H9 (cell line): ENCODE data around the gene PKP1. TPM values are rescaled to one million over a fixed set of nuclear protein-coding genes. Genes with fewer than 3 reads are reported as not detected.

ENCODE experiments used
- DNase-seq: peaks from one replicate; pipeline ENCODE4 v3.0.0-alpha.2; 2017
- H2AFZ ChIP-seq: one replicate; pipeline ENCODE4 v1.6.1; 2013; ENCODE audit warnings: mild to moderate bottlenecking, low read length, control low read depth, moderate library complexity
- H2AK5ac ChIP-seq: 2 replicates; pipeline ENCODE4 v1.6.1; 2013; ENCODE audit warnings: low read length, control low read depth, mixed read lengths; ENCODE audit not compliant: insufficient read length
- H2BK120ac ChIP-seq: one replicate; pipeline ENCODE4 v1.6.1; 2013; ENCODE audit warnings: low read depth, mild to moderate bottlenecking, low read length, control low read depth, inconsistent platforms; ENCODE audit not compliant: poor library complexity, severe bottlenecking
- H2BK12ac ChIP-seq: 2 replicates; pipeline ENCODE4 v1.6.1; 2013; ENCODE audit warnings: low read length, control low read depth, mixed read lengths, low read depth; ENCODE audit not compliant: insufficient read length
- H2BK15ac ChIP-seq: 2 replicates; pipeline ENCODE4 v1.6.1; 2013; ENCODE audit warnings: low read depth, low read length, control low read depth
- H2BK20ac ChIP-seq: one replicate; pipeline ENCODE4 v1.6.1; 2013; ENCODE audit warnings: low read depth, mild to moderate bottlenecking, low read length, control low read depth, inconsistent platforms; ENCODE audit not compliant: poor library complexity, severe bottlenecking
- H2BK5ac ChIP-seq: 2 replicates; pipeline ENCODE4 v1.6.1; 2013; ENCODE audit warnings: low read length, control low read depth, mixed read lengths; ENCODE audit not compliant: insufficient read length
- H3K14ac ChIP-seq: 2 replicates; pipeline ENCODE4 v1.6.1; 2013; ENCODE audit warnings: low read length, control low read depth; ENCODE audit not compliant: insufficient read depth
- H3K18ac ChIP-seq: 2 replicates; pipeline ENCODE4 v1.6.1; 2013; ENCODE audit warnings: low read depth, mild to moderate bottlenecking, mixed read lengths, low read length, control low read depth; ENCODE audit not compliant: insufficient read length
- H3K23ac ChIP-seq: 2 replicates; pipeline ENCODE4 v1.6.1; 2013; ENCODE audit warnings: low read length, control low read depth, mixed read lengths, low read depth; ENCODE audit not compliant: insufficient read length
- H3K23me2 ChIP-seq: 2 replicates; pipeline ENCODE4 v1.6.1; 2013; ENCODE audit warnings: low read depth, mild to moderate bottlenecking, mixed read lengths, low read length, control low read depth; ENCODE audit not compliant: insufficient read length, poor library complexity, severe bottlenecking
- H3K27ac ChIP-seq: 2 replicates; pipeline ENCODE4 v1.5.1; 2013; ENCODE audit warnings: low read length, control low read depth, mixed read lengths, low read depth; ENCODE audit not compliant: insufficient read length
- H3K27me3 ChIP-seq: 2 replicates; pipeline ENCODE4 v1.6.1; 2013; ENCODE audit warnings: low read length, control low read depth, inconsistent platforms; ENCODE audit not compliant: insufficient read depth
- H3K4ac ChIP-seq: 2 replicates; pipeline ENCODE4 v1.6.1; 2013; ENCODE audit warnings: low read depth, mild to moderate bottlenecking, control low read depth, inconsistent platforms, low read length, moderate library complexity
- H3K4me1 ChIP-seq: 2 replicates; pipeline ENCODE4 v1.6.1; 2013; ENCODE audit warnings: low read length, control low read depth, inconsistent platforms; ENCODE audit not compliant: insufficient read depth
- H3K4me2 ChIP-seq: 2 replicates; pipeline ENCODE4 v1.6.1; 2013; ENCODE audit warnings: low read length, control low read depth, mixed read lengths; ENCODE audit not compliant: insufficient read length, insufficient read depth
- H3K56ac ChIP-seq: 2 replicates; pipeline ENCODE4 v1.6.1; 2013; ENCODE audit warnings: low read depth, mild to moderate bottlenecking, mixed read lengths, low read length, control low read depth; ENCODE audit not compliant: insufficient read length
- H3K79me1 ChIP-seq: 2 replicates; pipeline ENCODE4 v1.6.1; 2013; ENCODE audit warnings: low read depth, mild to moderate bottlenecking, moderate library complexity, low read length, control low read depth, inconsistent platforms; ENCODE audit not compliant: insufficient read depth, poor library complexity, severe bottlenecking
- H3K79me2 ChIP-seq: 2 replicates; pipeline ENCODE4 v1.6.1; 2013; ENCODE audit warnings: low read length, control low read depth, inconsistent platforms; ENCODE audit not compliant: insufficient read depth
- H3K9ac ChIP-seq: 2 replicates; pipeline ENCODE4 v1.6.1; 2013; ENCODE audit warnings: low read length, control low read depth, mixed read lengths; ENCODE audit not compliant: insufficient read length; ENCODE audit errors: extremely low read depth
- H3K9me3 ChIP-seq: one replicate; pipeline ENCODE4 v1.6.1; 2013; ENCODE audit warnings: low read depth, low read length, inconsistent platforms; ENCODE audit not compliant: control insufficient read depth
- H3T11ph ChIP-seq: one replicate; pipeline ENCODE4 v1.6.1; 2013; ENCODE audit warnings: mild to moderate bottlenecking, low read length, control low read depth, inconsistent platforms
- H4K20me1 ChIP-seq: one replicate; pipeline ENCODE4 v1.6.1; 2013; ENCODE audit not compliant: control insufficient read depth, insufficient read length, insufficient read depth
- H4K5ac ChIP-seq: 2 replicates; pipeline ENCODE4 v1.6.1; 2013; ENCODE audit warnings: low read depth, mild to moderate bottlenecking, mixed read lengths, low read length, control low read depth; ENCODE audit not compliant: insufficient read length
- H4K8ac ChIP-seq: replicated peaks from 2 replicates; pipeline ENCODE4 v1.6.1; 2013; ENCODE audit warnings: low read length, control low read depth, mixed read lengths, low read depth; ENCODE audit not compliant: insufficient read length
- H4K91ac ChIP-seq: 2 replicates; pipeline ENCODE4 v1.6.1; 2013; ENCODE audit warnings: low read depth, mild to moderate bottlenecking, moderate library complexity, mixed read lengths, low read length, control low read depth; ENCODE audit not compliant: insufficient read length
- H3K27ac Mint-ChIP-seq, 3 experiments: 2 replicates in 2 of 3; 3 replicates in 1 of 3; pipeline ENCODE4 v1.8.0; 2020 to 2021; ENCODE audit warnings: mixed read lengths in 3 of 3, mild to moderate bottlenecking in 1 of 3, moderate library complexity in 1 of 3
- H3K27me3 Mint-ChIP-seq: 2 replicates; pipeline ENCODE4 v1.8.0; 2021; ENCODE audit warnings: low read depth, mild to moderate bottlenecking, moderate library complexity, mixed read lengths
- H3K36me3 Mint-ChIP-seq, 3 experiments: 2 replicates in 2 of 3; 3 replicates in 1 of 3; pipeline ENCODE4 v1.8.0; 2020 to 2021; ENCODE audit warnings: low read depth in 3 of 3, mixed read lengths in 3 of 3; ENCODE audit not compliant: insufficient read depth in 1 of 3
- H3K4me1 Mint-ChIP-seq, 2 experiments: 2 replicates each; pipeline ENCODE4 v1.8.0; 2020; ENCODE audit warnings: mixed read lengths in 2 of 2
- H3K4me3 Mint-ChIP-seq, 2 experiments: 2 replicates in 1 of 2; 3 replicates in 1 of 2; pipeline ENCODE4 v1.8.0; 2020 to 2021; ENCODE audit warnings: mild to moderate bottlenecking in 2 of 2, mixed read lengths in 2 of 2, moderate library complexity in 1 of 2
- H3K9me3 Mint-ChIP-seq, 2 experiments: 2 replicates in 1 of 2; 3 replicates in 1 of 2; pipeline ENCODE4 v1.8.0; 2020; ENCODE audit warnings: mild to moderate bottlenecking in 2 of 2, mixed read lengths in 2 of 2, moderate library complexity in 1 of 2
- WGBS: extraction: QIAGEN DNeasy Blood & Tissue Kit; methylation state at CpG from one replicate; pipeline ENCODE4 v1.1.7; 2013; ENCODE audit warnings: missing lambda C conversion rate, low lambda C conversion rate, mixed read lengths; ENCODE audit not compliant: insufficient read length; ENCODE audit errors: extremely low coverage; 5-methylcytosine and 5-hydroxymethylcytosine counted together
- total RNA-seq: library from RNA; stranded (reverse); gene quantifications from 2 replicates; pipeline ENCODE4 v1.2.1, GENCODE V29; 2021
- TF ChIP-seq, protein P1 (sequence below): fragments of 200-600 bp; sonication (generic); conservative IDR thresholded peaks from 3 replicates; pipeline ENCODE4 v1.8.0; 2021; ENCODE audit warnings: antibody characterized with exemption, mild to moderate bottlenecking

PKP1 gene
- total RNA-seq, 1 experiment from 2014 or later = 0.09 TPM

DNA sequence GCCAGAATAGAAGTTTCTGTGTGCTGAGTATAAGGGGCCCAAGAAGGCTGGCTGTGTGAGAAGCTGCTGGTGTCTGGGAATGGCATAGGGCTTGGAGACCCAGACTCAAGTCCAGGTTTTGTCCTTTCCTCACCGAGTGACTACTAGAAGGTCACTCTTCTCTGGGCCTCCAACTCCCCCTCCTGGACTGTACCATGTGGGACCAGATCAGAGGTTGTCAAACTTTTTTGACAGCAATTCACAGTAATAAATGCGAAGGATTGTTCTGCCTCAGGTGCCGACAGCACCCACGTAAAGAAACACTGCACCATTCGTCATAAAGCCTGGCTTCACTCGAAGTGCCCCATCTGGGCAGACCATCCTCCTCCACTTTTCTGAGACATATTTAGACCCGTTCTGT is 29.0 kb downstream of the PKP1 start:
- Histone ChIP-seq H3K79me2 (no peaks in the 10 kb centered on the region; the same call in 1 of the 2 replicates), H4K5ac (no peak overlapping the region), H3K56ac (no peak overlapping the region), H3K23me2 (no peaks in the 10 kb centered on the region), H4K20me1 (no peaks in the 10 kb centered on the region), H3K23ac (no peak overlapping the region), H3K14ac (no peak overlapping the region), H2AFZ (no peak overlapping the region), H3T11ph (no peak overlapping the region), H2BK120ac (no peak overlapping the region), H2BK12ac (no peak overlapping the region), H3K4ac (no peak overlapping the region), H3K27me3 (no peaks in the 10 kb centered on the region; the same call in 1 of the 2 replicates), H4K91ac (no peak overlapping the region), H4K8ac (no peak overlapping the region), H3K4me1 (no peaks in the 10 kb centered on the region; the same call in 1 of the 2 replicates), H3K27ac (no peak overlapping the region), H2AK5ac (no peak overlapping the region), H2BK5ac (no peak overlapping the region), H2BK15ac (no peak overlapping the region), H3K9ac (no peak overlapping the region), H3K18ac (no peak overlapping the region), H3K4me2 (no peak overlapping the region), H2BK20ac (no peak overlapping the region), H3K79me1 (no peaks in the 10 kb centered on the region), H3K9me3 (no peaks in the 10 kb centered on the region)
- H3K27me3 Mint-ChIP-seq = peaks cover 51% of the 10 kb centered on the region
- H3K4me3 Mint-ChIP-seq = no peak overlapping the region
- no peak for DNase-seq
- peaks cover 21 to 38% of the 10 kb centered on the region in 2 experiments for H3K4me1 Mint-ChIP-seq
- H3K36me3 Mint-ChIP-seq = no peaks in the 10 kb centered on the region; a peak in 1 of 7 replicates
- WGBS = no CpG with 5 or more reads among the region's 7 CpGs
- no peak overlapping the region for H3K27ac Mint-ChIP-seq
- TF ChIP-seq, protein P1, sequence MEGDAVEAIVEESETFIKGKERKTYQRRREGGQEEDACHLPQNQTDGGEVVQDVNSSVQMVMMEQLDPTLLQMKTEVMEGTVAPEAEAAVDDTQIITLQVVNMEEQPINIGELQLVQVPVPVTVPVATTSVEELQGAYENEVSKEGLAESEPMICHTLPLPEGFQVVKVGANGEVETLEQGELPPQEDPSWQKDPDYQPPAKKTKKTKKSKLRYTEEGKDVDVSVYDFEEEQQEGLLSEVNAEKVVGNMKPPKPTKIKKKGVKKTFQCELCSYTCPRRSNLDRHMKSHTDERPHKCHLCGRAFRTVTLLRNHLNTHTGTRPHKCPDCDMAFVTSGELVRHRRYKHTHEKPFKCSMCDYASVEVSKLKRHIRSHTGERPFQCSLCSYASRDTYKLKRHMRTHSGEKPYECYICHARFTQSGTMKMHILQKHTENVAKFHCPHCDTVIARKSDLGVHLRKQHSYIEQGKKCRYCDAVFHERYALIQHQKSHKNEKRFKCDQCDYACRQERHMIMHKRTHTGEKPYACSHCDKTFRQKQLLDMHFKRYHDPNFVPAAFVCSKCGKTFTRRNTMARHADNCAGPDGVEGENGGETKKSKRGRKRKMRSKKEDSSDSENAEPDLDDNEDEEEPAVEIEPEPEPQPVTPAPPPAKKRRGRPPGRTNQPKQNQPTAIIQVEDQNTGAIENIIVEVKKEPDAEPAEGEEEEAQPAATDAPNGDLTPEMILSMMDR = no peak
- H3K9me3 Mint-ChIP-seq = no peaks in the 10 kb centered on the region
